ENCODE measurements around the gene PRR7. TPM values are rescaled to one million over a fixed set of nuclear protein-coding genes. Genes with fewer than 3 reads are reported as not detected.

Gene PRR7
- total RNA-seq, 2 experiments from 2014 or later = 9.8 to 11.6 TPM

GRCh38 chr5:177425196-177425800, 21.3 kb upstream of the PRR7 start:
- ChIA-PET CTCF (interaction anchor here (0.7 to 14.1 kb wide), 11 partner anchors 11 to 115 kb away, joined by 3 to 252 read pairs (median 5); no protein-coding TSS in a partner anchor), POLR2A (interaction anchor here (0.5 to 10.3 kb wide), 9 partner anchors 9 to 696 kb away, joined by 3 to 245 read pairs (median 8); partner anchors contain the start of genes F12 and PRR7)
- peaks cover 45% of the 10 kb centered on the region for H3K4me1 Mint-ChIP-seq (ENCODE audit: low read depth)
- DNase-seq = no peak
- peaks cover 35% of the 10 kb centered on the region for H3K36me3 Mint-ChIP-seq (ENCODE audit: low read depth)
- peak overlapping the region; percentile 91 for H3K4me3 Mint-ChIP-seq
- no peaks in the 10 kb centered on the region for H3K9me3 Mint-ChIP-seq (ENCODE audit: insufficient read depth)
- peak overlapping the region; percentile 93 for H3K27ac Mint-ChIP-seq
- no peak for ATAC-seq
- no peaks in the 10 kb centered on the region for H3K27me3 Mint-ChIP-seq (ENCODE audit: low read depth)

- peak; percentile 86 for ATAC-seq
- POLR2A ChIA-PET = interaction anchor here (0.7 to 10.3 kb wide), 13 partner anchors 8 to 113 kb away, joined by 3 to 245 read pairs (median 4); partner anchors contain the start of genes F12 and PRR7
- CTCF ChIA-PET = interaction anchor here (0.7 to 14.1 kb wide), 16 partner anchors 11 to 116 kb away, joined by 3 to 252 read pairs (median 5); no protein-coding TSS in a partner anchor
- peak overlapping the region; percentile 91 for H3K4me3 Mint-ChIP-seq
- peaks cover 52% of the 10 kb centered on the region for H3K4me1 Mint-ChIP-seq (ENCODE audit: low read depth)
- peak overlapping the region; percentile 93 for H3K27ac Mint-ChIP-seq
- no peaks in the 10 kb centered on the region for H3K9me3 Mint-ChIP-seq (ENCODE audit: insufficient read depth)
- H3K27me3 Mint-ChIP-seq (ENCODE audit: low read depth) = no peaks in the 10 kb centered on the region
- peak; percentile 100 for DNase-seq
- H3K36me3 Mint-ChIP-seq (ENCODE audit: low read depth) = peaks cover 41% of the 10 kb centered on the region
Observed at GRCh38 chr5:177425801-177426565, 20.6 kb upstream of the PRR7 start.

- ChIA-PET POLR2A (interaction anchor here (0.6 to 10.3 kb wide), 17 partner anchors 9 to 173 kb away, joined by 3 to 245 read pairs (median 4); partner anchors contain the start of genes B4GALT7, F12, PFN3 and PRELID1), CTCF (interaction anchor here (0.6 to 14.1 kb wide), 15 partner anchors 10 to 117 kb away, joined by 3 to 252 read pairs (median 5); no protein-coding TSS in a partner anchor)
- ATAC-seq = peak; percentile 10
- Mint-ChIP-seq H3K4me3 (peak within 1 kb of the TSS; percentile 97), H3K4me1 (ENCODE audit: low read depth) (peaks cover 59% of the 10 kb centered on the region), H3K36me3 (ENCODE audit: low read depth) (peaks cover 48% of the 10 kb centered on the region), H3K27me3 (ENCODE audit: low read depth) (no peaks in the 10 kb centered on the region), H3K27ac (peak within 1 kb of the TSS; percentile 93), H3K9me3 (ENCODE audit: insufficient read depth) (no peaks in the 10 kb centered on the region)
- peak; percentile 82 for DNase-seq
Observed at GRCh38 chr5:177426566-177427210, 19.9 kb upstream of the PRR7 start, which contains the start of gene GRK6. Gene GRK6 (plus strand): TSS chr5:177426676. CDS start chr5:177426846, 170 bp downstream.

GRCh38 chr5:177427211-177427822, 19.3 kb upstream of the PRR7 start:
- POLR2A ChIA-PET = interaction anchor here (0.6 to 10.3 kb wide), 14 partner anchors 10 to 173 kb away, joined by 3 to 245 read pairs (median 4); partner anchors contain the start of genes B4GALT7, F12, PFN3 and PRELID1
- Mint-ChIP-seq H3K27me3 (ENCODE audit: low read depth) (no peaks in the 10 kb centered on the region), H3K4me3 (peak overlapping the region; percentile 97), H3K27ac (peak overlapping the region; percentile 93), H3K9me3 (ENCODE audit: insufficient read depth) (no peaks in the 10 kb centered on the region), H3K4me1 (ENCODE audit: low read depth) (peaks cover 62% of the 10 kb centered on the region), H3K36me3 (ENCODE audit: low read depth) (peaks cover 55% of the 10 kb centered on the region)
- ATAC-seq (no peak), DNase-seq (no peak)
- CTCF ChIA-PET = interaction anchor here (0.6 to 14.1 kb wide), 12 partner anchors 13 to 117 kb away, joined by 3 to 252 read pairs (median 7); partner anchors contain the start of gene PRR7

GRCh38 chr5:177427919-177428573, 18.6 kb upstream of the PRR7 start:
- Mint-ChIP-seq H3K4me1 (ENCODE audit: low read depth) (peaks cover 67% of the 10 kb centered on the region), H3K27me3 (ENCODE audit: low read depth) (no peaks in the 10 kb centered on the region), H3K4me3 (peak overlapping the region; percentile 97), H3K9me3 (ENCODE audit: insufficient read depth) (no peaks in the 10 kb centered on the region), H3K36me3 (ENCODE audit: low read depth) (peaks cover 59% of the 10 kb centered on the region), H3K27ac (peak overlapping the region; percentile 93)
- ATAC-seq = no peak
- POLR2A ChIA-PET = interaction anchor here (1.0 to 10.3 kb wide), 10 partner anchors 17 to 116 kb away, joined by 3 to 245 read pairs (median 4); partner anchors contain the start of genes MXD3, PFN3 and PRR7
- DNase-seq = no peak
- CTCF ChIA-PET = interaction anchor here (1.5 to 14.1 kb wide), 7 partner anchors 14 to 38 kb away, joined by 3 to 252 read pairs (median 22); partner anchors contain the start of genes F12 and PRR7

GRCh38 chr5:177428574-177429217, 17.9 kb upstream of the PRR7 start:
- H3K4me3 Mint-ChIP-seq = peak overlapping the region; percentile 97
- CTCF ChIA-PET = interaction anchor here (0.7 to 14.1 kb wide), 9 partner anchors 15 to 110 kb away, joined by 3 to 252 read pairs (median 16); partner anchors contain the start of genes F12 and PRR7
- ATAC-seq = no peak
- DNase-seq = no peak
- H3K4me1 Mint-ChIP-seq (ENCODE audit: low read depth) = peaks cover 72% of the 10 kb centered on the region
- no peaks in the 10 kb centered on the region for H3K9me3 Mint-ChIP-seq (ENCODE audit: insufficient read depth)
- POLR2A ChIA-PET = interaction anchor here (1.0 to 10.3 kb wide), 8 partner anchors 18 to 117 kb away, joined by 3 to 245 read pairs (median 4); partner anchors contain the start of genes LMAN2, MXD3 and PRR7
- peak overlapping the region; percentile 93 for H3K27ac Mint-ChIP-seq
- H3K27me3 Mint-ChIP-seq (ENCODE audit: low read depth) = no peaks in the 10 kb centered on the region
- H3K36me3 Mint-ChIP-seq (ENCODE audit: low read depth) = peaks cover 64% of the 10 kb centered on the region

- CTCF ChIA-PET = interaction anchor here (0.6 to 14.1 kb wide), 9 partner anchors 17 to 111 kb away, joined by 3 to 252 read pairs (median 16); partner anchors contain the start of genes F12 and PRR7
- Mint-ChIP-seq H3K9me3 (ENCODE audit: insufficient read depth) (no peaks in the 10 kb centered on the region), H3K27ac (peak overlapping the region; percentile 93), H3K4me1 (ENCODE audit: low read depth) (peaks cover 75% of the 10 kb centered on the region), H3K27me3 (ENCODE audit: low read depth) (no peaks in the 10 kb centered on the region), H3K4me3 (peak overlapping the region; percentile 97), H3K36me3 (ENCODE audit: low read depth) (peaks cover 71% of the 10 kb centered on the region)
- peak; percentile 0 for ATAC-seq
- POLR2A ChIA-PET = interaction anchor here (1.0 to 10.3 kb wide), 8 partner anchors 17 to 117 kb away, joined by 3 to 245 read pairs (median 4); partner anchors contain the start of genes LMAN2, MXD3 and PRR7
- DNase-seq = peak; percentile 88
Observed at GRCh38 chr5:177429248-177430040, 17.2 kb upstream of the PRR7 start.

GRCh38 chr5:177430140-177430951, 16.3 kb upstream of the PRR7 start:
- Mint-ChIP-seq H3K9me3 (ENCODE audit: insufficient read depth) (no peaks in the 10 kb centered on the region), H3K4me1 (ENCODE audit: low read depth) (peaks cover 73% of the 10 kb centered on the region), H3K27me3 (ENCODE audit: low read depth) (no peaks in the 10 kb centered on the region), H3K36me3 (ENCODE audit: low read depth) (peaks cover 79% of the 10 kb centered on the region), H3K27ac (peak overlapping the region; percentile 93), H3K4me3 (peak overlapping the region; percentile 97)
- DNase-seq = no peak
- POLR2A ChIA-PET = interaction anchor here (1.1 to 10.3 kb wide), 6 partner anchors 16 to 79 kb away, joined by 3 to 245 read pairs (median 4); partner anchors contain the start of genes LMAN2 and PRR7
- no peak for ATAC-seq
- CTCF ChIA-PET = interaction anchor here (1.6 to 14.1 kb wide), 9 partner anchors 14 to 112 kb away, joined by 6 to 252 read pairs (median 20); partner anchors contain the start of genes F12 and PRR7
